Endothelial cell of umbilical vein (primary cell): Measurements from ENCODE around the gene DEFB114. TPM values are rescaled to one million over a fixed set of nuclear protein-coding genes. Genes with fewer than 3 reads are reported as not detected.

Source experiments
- BruUV-seq: library from RNA; stranded (reverse); fragments of 400-500 nt; replicated peaks from 2 replicates; lab custom pipeline; 2021; lab: Mats Ljungman, UMichigan
- CTCF ChIA-PET: fragments of 300-600, 350-600 bp; sonication (Branson Sonifier 250); formaldehyde crosslinking; loops from one replicate; lab custom pipeline; 2021; ENCODE audit warnings: antibody characterized with exemption, inconsistent platforms; lab: Charles Lee
- POLR2A ChIA-PET: fragments of 300-600, 350-600 bp; sonication (Branson Sonifier 250); formaldehyde crosslinking; loops from one replicate; lab custom pipeline; 2021; ENCODE audit warnings: antibody characterized with exemption, inconsistent platforms; lab: Charles Lee
- DNase-seq: peaks from one replicate; pipeline ENCODE4 v3.0.0-alpha.2; 2011; ENCODE audit warnings: low read depth, low spot score
- FAIRE-seq: peaks from 2 replicates; lab custom pipeline; 2011; peaks lifted over from hg19 to GRCh38; lab: Jason Lieb, UNC
- H2AFZ ChIP-seq: 2 replicates; pipeline ENCODE4 v1.6.0; 2012; ENCODE audit warnings: low read depth, low read length, control low read depth, inconsistent platforms
- H3K27ac ChIP-seq: 2 replicates; pipeline ENCODE4 v1.5.1; 2011; ENCODE audit warnings: low read depth, mild to moderate bottlenecking, control low read depth, low read length, moderate library complexity; ENCODE audit not compliant: insufficient read depth
- H3K27me3 ChIP-seq, 2 experiments: 2 replicates each; pipeline versions ENCODE4 v1.6.0 to v1.6.1; 2011; ENCODE audit warnings: low read length in 2 of 2, mixed read lengths in 1 of 2; ENCODE audit not compliant: control insufficient read depth in 2 of 2, insufficient read depth in 2 of 2
- H3K36me3 ChIP-seq, 2 experiments: 2 replicates in 1 of 2; 3 replicates in 1 of 2; pipeline ENCODE4 v1.5.1; 2011; ENCODE audit warnings: low read length in 2 of 2, mild to moderate bottlenecking in 1 of 2, moderate library complexity in 1 of 2; ENCODE audit not compliant: control insufficient read depth in 2 of 2, insufficient read depth in 2 of 2; ENCODE audit errors: extremely low read depth in 1 of 2
- H3K4me1 ChIP-seq: 3 replicates; pipeline ENCODE4 v1.5.1; 2011; ENCODE audit warnings: mild to moderate bottlenecking, low read length; ENCODE audit not compliant: control insufficient read depth, insufficient read depth; ENCODE audit errors: extremely low read depth
- H3K4me2 ChIP-seq: 2 replicates; pipeline ENCODE4 v1.6.1; 2011; ENCODE audit warnings: low read length, control low read depth, mixed read lengths; ENCODE audit not compliant: insufficient read depth
- H3K4me3 ChIP-seq, 3 experiments: fragments of 200-600 bp in 1 of 3; sonication (generic), shearing (Covaris generic) in 1 of 3; replicated peaks in 1 of 3; 2 replicates each; pipeline ENCODE4 v1.5.1; 2011 to 2016; ENCODE audit warnings: control low read depth in 3 of 3, low read length in 3 of 3, mild to moderate bottlenecking in 2 of 3, inconsistent platforms in 1 of 3, low read depth in 1 of 3, moderate library complexity in 1 of 3; ENCODE audit not compliant: insufficient read depth in 1 of 3
- H3K79me2 ChIP-seq: 2 replicates; pipeline ENCODE4 v1.6.0; 2012; ENCODE audit warnings: low read length, inconsistent platforms; ENCODE audit not compliant: control insufficient read depth, insufficient read depth
- H3K9ac ChIP-seq: replicated peaks from 2 replicates; pipeline ENCODE3; 2011; ENCODE audit warnings: low read length, control low read depth; ENCODE audit not compliant: insufficient read depth; ENCODE audit errors: extremely low read depth
- H3K9me1 ChIP-seq: replicated peaks from 3 replicates; pipeline ENCODE4 v1.6.0; 2011; ENCODE audit warnings: mild to moderate bottlenecking, low read length; ENCODE audit not compliant: control insufficient read depth, insufficient read depth; ENCODE audit errors: extremely low read depth
- H3K9me3 ChIP-seq: replicated peaks from 2 replicates; pipeline ENCODE4 v1.5.1; 2012; ENCODE audit warnings: low read length, inconsistent platforms; ENCODE audit not compliant: control insufficient read depth, insufficient read depth
- H4K20me1 ChIP-seq: replicated peaks from 2 replicates; pipeline ENCODE3; 2011; ENCODE audit warnings: mild to moderate bottlenecking, low read length; ENCODE audit not compliant: control insufficient read depth, insufficient read depth; ENCODE audit errors: extremely low read depth
- CTCF ChIP-seq, 2 donors: IDR thresholded peaks; 1 replicate in 1 of 2; 2 replicates in 1 of 2; pipeline ENCODE4 v1.5.1; 2011; ENCODE audit warnings: low read length in 2 of 2, mild to moderate bottlenecking in 2 of 2, moderate library complexity in 2 of 2, control low read depth in 1 of 2, inconsistent platforms in 1 of 2, low read depth in 1 of 2; ENCODE audit not compliant: insufficient read depth in 1 of 2; ENCODE audit errors: extremely low read depth in 1 of 2
- EZH2 ChIP-seq: IDR thresholded peaks from 2 replicates; pipeline ENCODE4 v1.6.1; 2012; ENCODE audit warnings: borderline replicate concordance, low read depth, mild to moderate bottlenecking, moderate library complexity, low read length, inconsistent platforms; ENCODE audit not compliant: severe bottlenecking
- FOS ChIP-seq: IDR thresholded peaks from 2 replicates; pipeline ENCODE4 v1.6.1; 2011; ENCODE audit warnings: mild to moderate bottlenecking, low read length, moderate library complexity, borderline replicate concordance; ENCODE audit not compliant: insufficient read depth
- GATA2 ChIP-seq: IDR thresholded peaks from 2 replicates; pipeline ENCODE4 v1.7.0; 2011; ENCODE audit warnings: low read depth, mild to moderate bottlenecking, moderate library complexity, mixed read lengths, low read length; ENCODE audit not compliant: insufficient read length, insufficient read depth
- JUN ChIP-seq: IDR thresholded peaks from 2 replicates; pipeline ENCODE4 v1.6.1; 2011; ENCODE audit warnings: borderline replicate concordance, low read depth; ENCODE audit not compliant: insufficient read length, insufficient read depth
- MYC ChIP-seq: IDR thresholded peaks from one replicate; pipeline ENCODE4 v1.6.1; 2011; ENCODE audit warnings: mild to moderate bottlenecking, low read depth, low read length
- POLR2A ChIP-seq: IDR thresholded peaks from 2 replicates; pipeline ENCODE4 v1.6.1; 2012; ENCODE audit warnings: low read depth, mild to moderate bottlenecking, control low read depth, low read length
- POLR2AphosphoS5 ChIP-seq: IDR thresholded peaks from 2 replicates; pipeline ENCODE4 v1.6.1; 2012; ENCODE audit warnings: low read depth, mild to moderate bottlenecking, control low read depth, low read length, moderate library complexity; ENCODE audit not compliant: insufficient read depth
- dilution Hi-C: fragments of 300-500 bp; cut with MboI; formaldehyde crosslinking; loops from one replicate; pipeline ENCODE4 v1.15.0; 2019; ENCODE audit warnings: low sequenced_read_pairs; ENCODE audit not compliant: extremely low pct_ligation_motif_present
- intact Hi-C: fragments of 100-400 bp; cut with micrococcal nuclease; formaldehyde crosslinking; loops from one replicate; pipeline ENCODE4 v1.10.0; 2022
- polyA plus RNA-seq, 4 experiments: library from polyadenylated mRNA; depleted of rRNA in 3 of 4; stranded (reverse) in 3 of 4; unstranded in 1 of 4; fragments of >200 nt; gene quantifications; 2 replicates each; pipeline versions ENCODE4 v1.2.1 to v1.2.3, GENCODE V29; 2011 to 2012; ENCODE audit warnings: missing spikeins in 1 of 4
- total RNA-seq: library from RNA; stranded (reverse); gene quantifications from 2 replicates; pipeline ENCODE4 v1.2.3, GENCODE V29; 2021
- TF ChIP-seq, protein P1 (sequence below): IDR thresholded peaks from 2 replicates; pipeline ENCODE4 v1.6.1; 2011; ENCODE audit not compliant: insufficient read depth, insufficient read length

DEFB114 gene
- total and polyA plus RNA-seq, 2 donors (not counting 3 experiments of a cell fraction or from before 2014, with no cell fraction given): not detected

GRCh38 chr6:49966334-49966733 lies 2.4 kb upstream of the DEFB114 start:
- no TSS peak for BruUV-seq
- intact Hi-C loops (no loop called here), dilution Hi-C loops (no loop called here)
- Histone ChIP-seq H3K4me1 (no peaks in the 10 kb centered on the region), H3K9me3 (no peaks in the 10 kb centered on the region), H2AFZ (no peak overlapping the region), H3K27me3 (no peaks in the 10 kb centered on the region), H3K9me1 (no peaks in the 10 kb centered on the region), H3K4me2 (no peak overlapping the region), H3K36me3 (no peaks in the 10 kb centered on the region), H3K4me3 (no peak overlapping the region), H3K27ac (no peak overlapping the region), H3K9ac (no peak overlapping the region), H3K79me2 (no peaks in the 10 kb centered on the region), H4K20me1 (no peaks in the 10 kb centered on the region)
- POLR2A ChIA-PET: no interaction called here
- FAIRE-seq (no peak), DNase-seq (no peak)
- TF ChIP-seq POLR2AphosphoS5 (no peak), MYC (no peak), GATA2 (no peak), CTCF (IDR thresholded peaks at IDR 0.05; ENCODE audit: extremely low read depth in 1 of 2, insufficient read depth in 1 of 2, low read depth in 1 of 2, low read length in 2 of 2) (no peak), POLR2A (no peak), EZH2 (no peak), JUN (no peak), FOS (no peak)
- TF ChIP-seq, protein P1, sequence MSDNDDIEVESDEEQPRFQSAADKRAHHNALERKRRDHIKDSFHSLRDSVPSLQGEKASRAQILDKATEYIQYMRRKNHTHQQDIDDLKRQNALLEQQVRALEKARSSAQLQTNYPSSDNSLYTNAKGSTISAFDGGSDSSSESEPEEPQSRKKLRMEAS: no peak
- CTCF ChIA-PET: no interaction called here
